Keratinocyte (primary cell): Measurements from ENCODE around the gene SERTAD4.

Experiments
- CTCF ChIP-seq, 3 experiments: IDR thresholded peaks in 1 of 3; conservative IDR thresholded peaks in 1 of 3; optimal IDR thresholded peaks in 1 of 3; 2 replicates in 2 of 3; 3 replicates in 1 of 3; pipeline versions ENCODE3 to v1.5.1; 2011; ENCODE audit warnings: low read length in 3 of 3, mild to moderate bottlenecking in 3 of 3, moderate library complexity in 2 of 3, control low read depth in 1 of 3, inconsistent platforms in 1 of 3; ENCODE audit not compliant: insufficient read depth in 2 of 3; ENCODE audit errors: extremely low read depth in 1 of 3
- EZH2 ChIP-seq: IDR thresholded peaks from one replicate; pipeline ENCODE4 v1.6.1; 2012; ENCODE audit warnings: inconsistent platforms, mild to moderate bottlenecking, low read length, moderate library complexity

GRCh38 chr1:210264496-210265380 lies 32.1 kb downstream of the SERTAD4 start:
- TF ChIP-seq CTCF (optimal IDR thresholded peaks at IDR 0.05 in 1 of 3, IDR thresholded peaks at IDR 0.05 in 1 of 3, conservative IDR thresholded peaks at IDR 0.05 in 1 of 3; ENCODE audit: extremely low read depth in 1 of 3, insufficient read depth in 2 of 3, low read length in 3 of 3) (peak in 1 of 3 experiments; percentile 9), EZH2 (no peak)
